Measurements from ENCODE around the gene TYMP. TPM values are rescaled to one million over a fixed set of nuclear protein-coding genes. Genes with fewer than 3 reads are reported as not detected.

The TYMP gene
- polyA plus RNA-seq, 1 of the 3 experiments (the other 2 are of a cell fraction) = 1.7 TPM

GRCh38 chr22:50550395-50550794 lies 20.6 kb upstream of the TYMP start:
- CTCF ChIA-PET = interaction anchor here (1.1 to 5.3 kb wide), 4 partner anchors 9 to 71 kb away, joined by 3 to 26 read pairs (median 8); partner anchors contain the start of genes SCO2 and SYCE3

More at GRCh38 chr22:50550395-50550794, 20.6 kb upstream of the TYMP start:
- Histone ChIP-seq H3K9me2 (no peaks in the 10 kb centered on the region), H3K4me1 (ENCODE audit: control insufficient read depth in 1 of 2, insufficient read depth in 2 of 2, low read depth in 1 of 2, low read length in 1 of 2) (peaks cover 0 to 7% of the 10 kb centered on the region in 2 experiments; a peak in 1 of 4 replicates), H3K27me3 (ENCODE audit: insufficient read depth) (no peaks in the 10 kb centered on the region), H3K9ac (no peak overlapping the region), H3F3A (replicated peaks; ENCODE audit: insufficient read depth) (no peaks in the 10 kb centered on the region), H2AFZ (ENCODE audit: low read depth) (no peak overlapping the region), H4K20me1 (ENCODE audit: insufficient read depth) (no peaks in the 10 kb centered on the region), H3K4me3 (ENCODE audit: low read depth in 2 of 2, low read length in 1 of 2) (no peak overlapping the region), H3K27ac (ENCODE audit: low read depth in 2 of 2, low read length in 1 of 2) (no peak overlapping the region), H3K36me3 (replicated peaks in 1 of 2; ENCODE audit: control insufficient read depth in 1 of 2, insufficient read depth in 2 of 2, low read length in 1 of 2) (no peaks in the 10 kb centered on the region), H3K4me2 (no peak overlapping the region), H3K79me2 (ENCODE audit: insufficient read depth) (no peaks in the 10 kb centered on the region), H3K9me3 (no peaks in the 10 kb centered on the region)
- 74% methylated on average over 8 of the region's 8 CpGs for WGBS (ENCODE audit: low lambda C conversion rate)
- no peak for TF ChIP-seq USF1 (IDR thresholded peaks at IDR 0.05; ENCODE audit: borderline replicate concordance, low read depth)
- TF ChIP-seq, protein P1, sequence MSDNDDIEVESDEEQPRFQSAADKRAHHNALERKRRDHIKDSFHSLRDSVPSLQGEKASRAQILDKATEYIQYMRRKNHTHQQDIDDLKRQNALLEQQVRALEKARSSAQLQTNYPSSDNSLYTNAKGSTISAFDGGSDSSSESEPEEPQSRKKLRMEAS (IDR thresholded peaks at IDR 0.05; ENCODE audit: low read depth) = no peak
- no peak for TF ChIP-seq TCF12 (IDR thresholded peaks at IDR 0.05)
- no peak for TF ChIP-seq MEF2A (IDR thresholded peaks at IDR 0.05; ENCODE audit: borderline replicate concordance, low read depth)
- no peak for TF ChIP-seq RXRA (IDR thresholded peaks at IDR 0.05; ENCODE audit: borderline replicate concordance, low read depth)
- TF ChIP-seq RAD21 (IDR thresholded peaks at IDR 0.05; ENCODE audit: low read length) = no peak
- no peak for TF ChIP-seq GABPA (IDR thresholded peaks at IDR 0.05; ENCODE audit: low read depth)
- TF ChIP-seq SMC3 (IDR thresholded peaks at IDR 0.05; ENCODE audit: low read depth, low read length) = no peak
- TF ChIP-seq CTCF (IDR thresholded peaks at IDR 0.05) = no peak
- TF ChIP-seq, protein P2, sequence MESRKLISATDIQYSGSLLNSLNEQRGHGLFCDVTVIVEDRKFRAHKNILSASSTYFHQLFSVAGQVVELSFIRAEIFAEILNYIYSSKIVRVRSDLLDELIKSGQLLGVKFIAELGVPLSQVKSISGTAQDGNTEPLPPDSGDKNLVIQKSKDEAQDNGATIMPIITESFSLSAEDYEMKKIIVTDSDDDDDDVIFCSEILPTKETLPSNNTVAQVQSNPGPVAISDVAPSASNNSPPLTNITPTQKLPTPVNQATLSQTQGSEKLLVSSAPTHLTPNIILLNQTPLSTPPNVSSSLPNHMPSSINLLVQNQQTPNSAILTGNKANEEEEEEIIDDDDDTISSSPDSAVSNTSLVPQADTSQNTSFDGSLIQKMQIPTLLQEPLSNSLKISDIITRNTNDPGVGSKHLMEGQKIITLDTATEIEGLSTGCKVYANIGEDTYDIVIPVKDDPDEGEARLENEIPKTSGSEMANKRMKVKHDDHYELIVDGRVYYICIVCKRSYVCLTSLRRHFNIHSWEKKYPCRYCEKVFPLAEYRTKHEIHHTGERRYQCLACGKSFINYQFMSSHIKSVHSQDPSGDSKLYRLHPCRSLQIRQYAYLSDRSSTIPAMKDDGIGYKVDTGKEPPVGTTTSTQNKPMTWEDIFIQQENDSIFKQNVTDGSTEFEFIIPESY (IDR thresholded peaks at IDR 0.05; ENCODE audit: borderline replicate concordance, low read depth) = no peak
- TF ChIP-seq FOXM1 (IDR thresholded peaks at IDR 0.05; ENCODE audit: low read depth) = no peak
- no peak for TF ChIP-seq USF2 (IDR thresholded peaks at IDR 0.05; ENCODE audit: borderline replicate concordance, low read depth, low read length)
- no peak for TF ChIP-seq YY1 (IDR thresholded peaks at IDR 0.05; ENCODE audit: low read depth)
- TF ChIP-seq FOXJ3 (CRISPR knock-in tag; IDR thresholded peaks at IDR 0.05) = no peak
- POLR2A ChIA-PET = no interaction called here
- DNase-seq = no peak

Data from SK-N-SH (cell line).